ENCODE measurements around the gene SHLD3.

Gene SHLD3

DNA sequence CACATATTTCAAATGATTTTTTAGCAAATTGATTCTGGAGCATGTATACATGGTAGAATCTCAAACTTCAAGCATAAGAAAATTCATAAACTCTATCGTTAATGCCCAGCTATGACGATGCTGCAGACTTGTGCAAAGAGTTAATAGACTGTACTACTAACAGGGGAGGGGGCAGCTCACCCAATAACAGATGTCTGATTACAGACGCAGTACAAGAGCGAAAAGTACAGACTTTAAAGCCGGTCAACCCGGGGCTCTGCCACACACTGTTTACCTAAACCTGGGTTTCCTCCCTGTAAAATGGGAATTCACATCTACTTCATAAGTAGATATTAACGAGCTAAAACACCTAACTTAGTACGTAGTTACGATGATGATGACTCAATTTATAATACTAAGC is 1.3 kb upstream of the SHLD3 start:
- in situ Hi-C loops (cut with MboI; ENCODE audit: low sequenced_read_pairs, unreplicated experiment), result no loop called here

GRCh38 chr5:65624025-65624570 is 729 bp upstream of the SHLD3 start, which contains the start of gene TRIM23:
TSS of gene TRIM23 (minus strand) at chr5:65624333. CDS start at chr5:65624274, 59 bp downstream.
- TF ChIP-seq CTCF (IDR thresholded peaks at IDR 0.05; ENCODE audit: borderline replicate concordance, control extremely low read depth, extremely low read depth, insufficient read depth, missing control alignments), result no peak
- in situ Hi-C loops (cut with MboI; ENCODE audit: low sequenced_read_pairs, unreplicated experiment), result no loop called here
- DNase-seq (ENCODE audit: low spot score), result peak; percentile 87

More for the DNA sequence above, 1.3 kb upstream of the SHLD3 start:
- no peak for DNase-seq (ENCODE audit: low spot score)
- no peak for TF ChIP-seq CTCF (IDR thresholded peaks at IDR 0.05; ENCODE audit: borderline replicate concordance, control extremely low read depth, extremely low read depth, insufficient read depth, missing control alignments)

- no peak for DNase-seq (ENCODE audit: low spot score)
- TF ChIP-seq CTCF (IDR thresholded peaks at IDR 0.05; ENCODE audit: borderline replicate concordance, control extremely low read depth, extremely low read depth, insufficient read depth, missing control alignments), result no peak
- in situ Hi-C loops (cut with MboI; ENCODE audit: low sequenced_read_pairs, unreplicated experiment), result no loop called here
Measured at GRCh38 chr5:65625743-65626142, 916 bp downstream of the SHLD3 start.

- in situ Hi-C loops (cut with MboI; ENCODE audit: low sequenced_read_pairs, unreplicated experiment), result no loop called here
- no peak for TF ChIP-seq CTCF (IDR thresholded peaks at IDR 0.05; ENCODE audit: borderline replicate concordance, control extremely low read depth, extremely low read depth, insufficient read depth, missing control alignments)
- DNase-seq (ENCODE audit: low spot score), result no peak
Measured at GRCh38 chr5:65630981-65631380, 6.2 kb downstream of the SHLD3 start.

DNA sequence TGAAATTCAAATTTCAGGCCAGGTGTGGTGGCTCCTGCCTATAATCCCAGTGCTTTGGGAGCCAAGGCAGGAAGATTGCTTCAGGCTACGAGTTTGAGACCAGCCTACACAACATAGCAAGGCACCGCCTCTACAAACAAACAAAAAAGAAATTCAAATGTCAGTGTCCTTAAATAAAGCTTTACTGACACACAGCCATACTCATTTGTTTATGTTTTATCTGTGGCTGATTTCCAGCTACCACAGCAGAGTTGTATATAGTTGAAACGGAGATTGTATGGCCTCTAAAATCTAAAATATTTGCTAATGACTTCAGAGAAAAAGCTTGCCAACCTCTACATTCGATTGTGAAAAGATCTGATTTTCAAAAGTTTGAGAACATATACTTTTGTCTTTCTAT is 15.4 kb downstream of the SHLD3 start:
- no peak for DNase-seq (ENCODE audit: low spot score)
- in situ Hi-C loops (cut with MboI; ENCODE audit: low sequenced_read_pairs, unreplicated experiment), result no loop called here
- TF ChIP-seq CTCF (IDR thresholded peaks at IDR 0.05; ENCODE audit: borderline replicate concordance, control extremely low read depth, extremely low read depth, insufficient read depth, missing control alignments), result no peak

- in situ Hi-C loops (cut with MboI; ENCODE audit: low sequenced_read_pairs, unreplicated experiment), result no loop called here
- DNase-seq (ENCODE audit: low spot score), result no peak
- no peak for TF ChIP-seq CTCF (IDR thresholded peaks at IDR 0.05; ENCODE audit: borderline replicate concordance, control extremely low read depth, extremely low read depth, insufficient read depth, missing control alignments)
Measured at GRCh38 chr5:65646938-65647337, 22.1 kb downstream of the SHLD3 start.

Data from GM13976 (cell line).